ENCODE data around the gene IL17RD. TPM values are rescaled to one million over a fixed set of nuclear protein-coding genes. Genes with fewer than 3 reads are reported as not detected.
A peak's percentile ranks its signal among the peaks of the same experiment; 100 is the strongest.

Gene IL17RD
- total and polyA plus RNA-seq, 9 of the 15 experiments (the other 6 are each of a cell fraction or from before 2014, with no cell fraction given), result under 0.01 to 0.09 (median 0.04) TPM; not detected in 4

DNA sequence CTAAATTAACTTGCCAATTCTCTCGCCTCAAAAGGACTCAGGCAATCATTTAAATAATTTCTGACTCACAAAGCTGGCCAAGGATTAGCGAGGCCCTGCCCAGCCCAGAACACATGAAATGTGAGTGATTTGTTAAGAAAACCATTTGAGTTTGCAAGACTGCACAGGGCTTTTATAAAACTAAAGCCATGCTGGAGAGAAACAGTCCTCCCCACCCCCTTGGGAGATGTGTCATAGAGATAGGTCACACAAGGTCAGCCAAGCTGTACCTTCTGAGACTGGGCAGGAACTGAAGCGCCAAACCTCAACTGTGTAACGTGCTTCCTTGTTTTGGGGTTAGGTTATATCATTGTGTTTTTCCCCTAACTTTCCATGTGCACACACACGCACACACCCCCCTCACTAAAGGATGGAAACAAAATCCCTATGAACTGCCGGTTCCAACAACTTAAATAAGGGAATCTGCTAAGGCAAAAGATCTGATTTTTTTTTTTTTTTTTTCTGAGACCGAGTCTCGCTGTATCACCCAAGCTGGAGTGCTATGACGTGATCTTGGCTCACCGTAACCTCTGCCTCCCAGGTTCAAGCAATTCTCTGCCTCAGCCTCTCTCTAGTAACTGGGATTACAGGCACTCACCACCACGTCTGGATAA, 96.6 kb downstream of the IL17RD start (continued):
- TF ChIP-seq GTF2E2 (tag; IDR thresholded peaks at IDR 0.05) (no peak), CC2D1A (IDR thresholded peaks at IDR 0.05) (no peak), VEZF1 (CRISPR knock-in tag; IDR thresholded peaks at IDR 0.05) (peak; percentile 50; the same call in 1 of the 2 replicates), NBN (IDR thresholded peaks at IDR 0.05; ENCODE audit: low read depth) (0 out of 2 replicates have a peak, but pooled peaks have one; percentile 21), NKRF (IDR thresholded peaks at IDR 0.05; ENCODE audit: borderline replicate concordance) (no peak), JUND (IDR thresholded peaks at IDR 0.05; ENCODE audit: borderline replicate concordance, low read depth, low read length) (peak; percentile 76), JUND (tag; IDR thresholded peaks at IDR 0.05; ENCODE audit: borderline replicate concordance, low read depth, low read length) (peak; percentile 79; the same call in 2 of the 3 replicates), STAT5B (CRISPR knock-in tag; IDR thresholded peaks at IDR 0.05) (no peak), PHTF2 (CRISPR knock-in tag; IDR thresholded peaks at IDR 0.05) (no peak), RBM15 (IDR thresholded peaks at IDR 0.05; ENCODE audit: insufficient read depth, low read length) (no peak), CXXC5 (CRISPR knock-in tag; IDR thresholded peaks at IDR 0.05) (no peak), GABPB1 (CRISPR knock-in tag; IDR thresholded peaks at IDR 0.05) (no peak), NR1H2 (CRISPR knock-in tag; IDR thresholded peaks at IDR 0.05) (no peak), ZNF57 (CRISPR knock-in tag; IDR thresholded peaks at IDR 0.05) (no peak), MAZ (CRISPR knock-in tag; conservative IDR thresholded peaks at IDR 0.05 in 1 of 2, IDR thresholded peaks at IDR 0.05 in 1 of 2) (peak in 1 of 2 experiments; percentile 43; a peak in 2 of 4 replicates), TGIF2 (CRISPR knock-in tag; IDR thresholded peaks at IDR 0.05) (no peak), ARID1B (IDR thresholded peaks at IDR 0.05) (peak; percentile 26; the same call in 1 of the 2 replicates), GABPB2 (CRISPR knock-in tag; conservative IDR thresholded peaks at IDR 0.05) (no peak), ATF3 (IDR thresholded peaks at IDR 0.05) (peak; percentile 48; the same call in 1 of the 2 replicates), ATF3 (CRISPR knock-in tag; conservative IDR thresholded peaks at IDR 0.05) (no peak), ZNF639 (CRISPR knock-in tag; conservative IDR thresholded peaks at IDR 0.05 in 1 of 2, IDR thresholded peaks at IDR 0.05 in 1 of 2) (no peak), ELF1 (tag; IDR thresholded peaks at IDR 0.05) (0 out of 2 replicates have a peak, but pooled peaks have one; percentile 11), FOSL1 (tag; conservative IDR thresholded peaks at IDR 0.05) (peak; percentile 83), ZC3H8 (IDR thresholded peaks at IDR 0.05) (no peak)

All from K562 (cell line).